Nephron (organoid): ENCODE results near the gene RPRD1B.

Experiments used
- H3K27ac Mint-ChIP-seq, 3 experiments: 2 replicates each; pipeline ENCODE4 v1.8.0; 2020; ENCODE audit warnings: mixed read lengths in 3 of 3, mild to moderate bottlenecking in 2 of 3, moderate library complexity in 1 of 3
- H3K27me3 Mint-ChIP-seq: 2 replicates; pipeline ENCODE4 v1.8.0; 2021; ENCODE audit warnings: low read depth, mild to moderate bottlenecking, moderate library complexity, mixed read lengths
- H3K36me3 Mint-ChIP-seq: 2 replicates; pipeline ENCODE4 v1.8.0; 2020; ENCODE audit warnings: low read depth, mixed read lengths
- H3K4me1 Mint-ChIP-seq: 2 replicates; pipeline ENCODE4 v1.8.0; 2020; ENCODE audit warnings: mixed read lengths
- H3K4me3 Mint-ChIP-seq, 3 experiments: 2 replicates each; pipeline ENCODE4 v1.8.0; 2020; ENCODE audit warnings: mild to moderate bottlenecking in 3 of 3, mixed read lengths in 3 of 3, moderate library complexity in 2 of 3
- H3K9me3 Mint-ChIP-seq: 2 replicates; pipeline ENCODE4 v1.8.0; 2020; ENCODE audit warnings: mixed read lengths
- TF ChIP-seq, protein P1 (sequence below), 3 experiments: fragments of 200-600 bp; sonication (generic); IDR thresholded peaks; one replicate each; pipeline ENCODE4 v1.5.0; 2021; ENCODE audit warnings: antibody characterized with exemption in 3 of 3; ENCODE audit not compliant: unreplicated experiment in 3 of 3

RPRD1B gene

DNA sequence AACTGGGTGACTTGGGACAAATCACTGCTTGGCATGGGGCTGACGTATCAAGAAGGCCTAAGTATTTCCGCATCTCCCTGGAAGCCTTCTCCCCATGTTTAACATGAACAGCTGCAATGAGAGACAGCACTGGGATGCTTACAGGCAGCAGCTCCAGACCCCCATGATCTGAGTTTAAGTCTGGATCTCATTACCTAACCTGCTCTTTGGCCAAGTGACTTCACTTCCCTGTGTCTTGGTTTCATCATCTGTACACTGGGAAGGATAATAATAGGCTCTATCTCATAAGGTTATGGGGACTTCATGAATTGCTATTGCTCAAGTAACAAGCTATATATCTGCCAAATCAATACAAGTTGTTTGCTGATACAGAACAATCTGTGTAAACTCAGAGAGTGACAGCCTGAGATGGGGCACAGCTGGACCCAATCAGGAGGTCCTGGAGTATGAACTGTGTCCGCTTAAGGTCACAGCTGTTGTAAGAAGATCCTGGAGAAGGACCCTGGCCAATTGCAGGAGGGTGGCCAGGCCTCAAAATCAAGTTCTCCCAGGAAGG, 75.5 kb downstream of the RPRD1B start:
- H3K36me3 Mint-ChIP-seq: no peaks in the 10 kb centered on the region
- H3K27me3 Mint-ChIP-seq: no peaks in the 10 kb centered on the region
- H3K4me3 Mint-ChIP-seq: peak overlapping the region in 2 of 3 experiments; percentile 24 to 51
- peaks cover 4% of the 10 kb centered on the region for H3K9me3 Mint-ChIP-seq
- peaks cover 70% of the 10 kb centered on the region for H3K4me1 Mint-ChIP-seq
- TF ChIP-seq, protein P1, sequence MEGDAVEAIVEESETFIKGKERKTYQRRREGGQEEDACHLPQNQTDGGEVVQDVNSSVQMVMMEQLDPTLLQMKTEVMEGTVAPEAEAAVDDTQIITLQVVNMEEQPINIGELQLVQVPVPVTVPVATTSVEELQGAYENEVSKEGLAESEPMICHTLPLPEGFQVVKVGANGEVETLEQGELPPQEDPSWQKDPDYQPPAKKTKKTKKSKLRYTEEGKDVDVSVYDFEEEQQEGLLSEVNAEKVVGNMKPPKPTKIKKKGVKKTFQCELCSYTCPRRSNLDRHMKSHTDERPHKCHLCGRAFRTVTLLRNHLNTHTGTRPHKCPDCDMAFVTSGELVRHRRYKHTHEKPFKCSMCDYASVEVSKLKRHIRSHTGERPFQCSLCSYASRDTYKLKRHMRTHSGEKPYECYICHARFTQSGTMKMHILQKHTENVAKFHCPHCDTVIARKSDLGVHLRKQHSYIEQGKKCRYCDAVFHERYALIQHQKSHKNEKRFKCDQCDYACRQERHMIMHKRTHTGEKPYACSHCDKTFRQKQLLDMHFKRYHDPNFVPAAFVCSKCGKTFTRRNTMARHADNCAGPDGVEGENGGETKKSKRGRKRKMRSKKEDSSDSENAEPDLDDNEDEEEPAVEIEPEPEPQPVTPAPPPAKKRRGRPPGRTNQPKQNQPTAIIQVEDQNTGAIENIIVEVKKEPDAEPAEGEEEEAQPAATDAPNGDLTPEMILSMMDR (IDR thresholded peaks at IDR 0.05; ENCODE audit: unreplicated experiment in 3 of 3): no peak
- H3K27ac Mint-ChIP-seq: peak overlapping the region; percentile 93 to 98 (median 95)

DNA sequence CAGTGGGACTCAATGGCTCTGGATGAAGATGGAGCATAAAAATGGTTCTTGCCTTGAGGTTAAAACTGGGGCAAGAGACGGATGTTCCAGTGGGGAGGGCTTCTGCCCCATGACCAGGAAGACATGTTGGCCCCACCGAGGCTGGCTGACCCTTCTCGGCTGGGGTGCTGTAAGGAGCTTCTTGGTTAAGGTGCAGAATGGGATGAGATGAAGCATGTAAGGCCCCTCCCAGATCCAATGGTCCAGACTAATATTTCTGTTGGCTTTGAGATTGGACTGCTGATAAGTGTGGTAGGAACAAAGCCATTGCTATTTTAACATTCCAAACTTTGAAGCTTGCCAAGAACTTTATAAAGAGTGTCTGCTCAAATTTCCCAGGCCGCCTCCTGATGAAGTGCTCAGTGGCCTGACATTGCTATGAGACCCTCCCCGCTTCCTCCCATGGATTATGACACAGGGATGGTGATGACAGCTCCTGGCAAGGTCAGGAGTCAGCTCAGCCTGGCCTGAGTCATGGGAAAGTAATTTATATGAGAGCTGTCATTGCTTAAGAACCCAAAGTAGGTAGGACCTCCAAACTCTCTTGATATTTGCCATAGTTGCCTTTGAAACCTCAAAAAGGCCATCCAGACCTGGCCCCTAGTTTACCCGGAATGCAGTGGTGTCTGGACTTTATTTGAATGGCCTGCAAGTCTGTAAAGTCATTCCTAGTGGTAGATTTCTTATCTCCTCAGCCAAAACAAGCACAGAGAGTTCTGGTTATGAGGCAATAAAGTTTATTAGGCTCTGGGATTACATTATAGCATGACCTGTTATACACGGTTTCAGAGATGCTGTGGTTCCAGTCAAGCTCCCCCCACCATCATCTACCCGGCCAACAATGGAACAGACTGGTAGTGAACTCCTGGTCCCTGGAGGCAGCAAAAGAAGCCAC, 76.3 kb downstream of the RPRD1B start:
- Mint-ChIP-seq H3K36me3 (no peaks in the 10 kb centered on the region), H3K4me1 (peaks cover 65% of the 10 kb centered on the region), H3K4me3 (peak overlapping the region in 1 of 3 experiments; percentile 51), H3K27me3 (no peaks in the 10 kb centered on the region), H3K27ac (peak overlapping the region; percentile 93 to 98 (median 95)), H3K9me3 (peaks cover 4% of the 10 kb centered on the region)
- TF ChIP-seq, protein P1 (IDR thresholded peaks at IDR 0.05; ENCODE audit: unreplicated experiment in 3 of 3): no peak

DNA sequence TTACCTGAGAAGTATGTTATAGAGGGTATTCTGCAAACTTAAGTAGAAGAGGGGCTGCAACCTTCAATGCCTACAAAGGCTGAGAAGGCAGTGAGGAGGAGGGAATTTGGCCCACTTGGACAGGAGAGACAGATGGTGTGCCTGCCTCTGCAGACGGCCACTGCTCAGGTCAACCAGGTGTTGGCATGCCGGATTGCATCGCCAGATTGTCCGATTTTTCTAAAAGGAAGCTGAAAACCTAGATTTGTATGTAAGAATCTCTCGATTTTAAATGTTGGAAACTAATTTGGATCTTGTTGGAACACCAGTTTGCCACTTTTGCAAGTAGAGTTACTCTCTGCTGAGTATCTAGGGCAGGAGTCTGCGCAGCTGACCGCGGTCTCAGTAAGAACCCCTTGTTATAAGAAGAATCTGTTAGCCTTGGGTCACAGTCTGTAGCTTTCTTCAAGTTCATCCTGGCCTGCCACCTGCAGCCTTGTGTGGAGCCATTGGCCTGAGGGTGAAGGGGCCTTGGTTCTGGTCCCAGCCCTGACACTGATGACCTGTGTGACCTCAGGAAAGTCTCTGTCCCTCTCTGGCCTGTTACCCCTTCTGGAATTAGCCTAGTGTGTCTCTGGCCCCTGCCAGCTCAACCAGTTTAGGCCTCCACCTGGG, 77.1 kb downstream of the RPRD1B start:
- Mint-ChIP-seq H3K36me3 (no peaks in the 10 kb centered on the region), H3K27ac (peak overlapping the region; percentile 93 to 98 (median 95)), H3K4me3 (peak overlapping the region in 1 of 3 experiments; percentile 27), H3K9me3 (peaks cover 4% of the 10 kb centered on the region), H3K27me3 (no peaks in the 10 kb centered on the region), H3K4me1 (peaks cover 59% of the 10 kb centered on the region)
- TF ChIP-seq, protein P1 (IDR thresholded peaks at IDR 0.05; ENCODE audit: unreplicated experiment in 3 of 3): no peak

DNA sequence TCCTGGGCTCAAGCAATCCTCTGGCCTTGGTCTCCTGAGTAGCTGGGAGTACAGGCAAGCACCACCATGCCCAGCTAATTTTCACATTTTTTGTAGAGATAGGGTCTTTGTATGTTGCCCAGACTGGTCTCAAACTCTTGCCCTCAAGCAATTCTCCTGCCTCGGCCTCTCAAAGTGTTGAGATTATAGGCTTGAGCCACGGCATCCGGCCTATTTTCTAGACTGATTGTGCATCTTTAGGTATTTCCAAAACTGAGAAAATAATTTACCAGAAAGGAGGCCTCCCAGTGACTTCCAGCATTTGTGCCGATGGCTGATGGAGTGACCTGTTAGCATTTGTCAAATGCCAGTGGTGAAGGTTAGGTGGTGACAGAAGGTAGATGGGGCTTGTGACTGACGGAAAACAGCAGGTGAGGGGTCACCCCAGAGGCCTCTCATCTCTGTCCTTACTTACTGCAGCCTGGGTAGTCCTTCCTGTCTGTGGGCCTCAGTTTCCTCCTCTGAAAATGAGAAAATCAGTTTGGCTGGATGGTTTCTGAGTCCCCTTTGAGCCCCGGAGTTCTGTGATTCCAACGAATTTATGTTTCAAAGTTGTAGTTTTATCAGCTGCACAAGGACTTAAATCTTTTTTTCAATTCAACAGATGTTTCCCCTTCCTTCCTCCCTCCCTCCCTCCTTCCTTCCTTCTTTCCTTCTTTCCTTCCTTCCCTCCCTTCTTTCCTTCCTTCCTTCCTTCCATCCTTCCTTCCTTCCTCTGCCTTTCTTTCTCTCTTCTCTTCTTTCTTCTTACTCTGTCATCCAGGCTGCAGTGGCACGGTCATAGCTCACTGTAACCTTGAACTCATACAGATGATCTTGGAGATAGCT, 78.1 kb downstream of the RPRD1B start:
- TF ChIP-seq, protein P1 (IDR thresholded peaks at IDR 0.05; ENCODE audit: unreplicated experiment in 3 of 3): no peak
- Mint-ChIP-seq H3K27me3 (no peaks in the 10 kb centered on the region), H3K36me3 (no peaks in the 10 kb centered on the region), H3K9me3 (peaks cover 1% of the 10 kb centered on the region), H3K27ac (peak overlapping the region in 2 of 3 experiments; percentile 83 to 86), H3K4me3 (peak overlapping the region in 1 of 3 experiments; percentile 19), H3K4me1 (peaks cover 55% of the 10 kb centered on the region)

DNA sequence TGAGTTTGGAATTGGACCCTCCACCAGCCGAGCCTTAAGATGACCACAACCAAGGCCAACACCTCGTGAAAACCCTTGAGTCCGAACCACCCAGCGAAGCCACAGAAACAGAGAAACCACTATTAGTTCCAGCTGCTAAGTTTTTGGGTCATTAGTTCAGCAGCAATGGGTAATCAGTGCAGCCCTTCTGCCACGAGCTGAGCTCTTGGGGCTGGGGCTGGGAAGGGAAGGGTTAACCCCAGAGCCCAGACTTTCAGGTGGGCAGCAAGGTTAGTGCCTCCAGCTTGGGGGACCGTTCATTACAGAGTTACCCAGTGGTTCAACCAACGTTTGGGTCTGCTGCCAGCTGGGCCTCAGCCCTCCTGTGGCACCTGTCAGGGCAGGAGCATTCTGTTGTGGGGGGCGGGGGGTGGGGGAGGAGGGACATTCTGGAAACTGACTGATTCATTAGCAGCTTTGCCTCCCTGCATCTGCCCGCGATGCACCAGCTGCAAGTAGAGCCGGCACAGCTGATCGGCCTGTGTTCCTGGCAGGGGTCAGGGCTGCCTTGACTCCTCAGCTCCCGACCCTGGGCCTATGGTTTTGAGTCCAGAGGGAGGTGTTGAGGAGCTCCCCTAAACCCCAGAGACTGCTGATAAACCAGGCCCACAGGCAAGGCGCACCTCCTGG, 78.8 kb downstream of the RPRD1B start:
- TF ChIP-seq, protein P1 (IDR thresholded peaks at IDR 0.05; ENCODE audit: unreplicated experiment in 3 of 3): no peak
- Mint-ChIP-seq H3K4me1 (peaks cover 54% of the 10 kb centered on the region), H3K36me3 (no peaks in the 10 kb centered on the region), H3K9me3 (peaks cover 5% of the 10 kb centered on the region), H3K4me3 (peak overlapping the region in 1 of 3 experiments; percentile 19), H3K27me3 (no peaks in the 10 kb centered on the region), H3K27ac (peak overlapping the region in 2 of 3 experiments; percentile 83 to 86)
